T-helper 17 cell (primary cell): ENCODE measurements around the gene CSKMT. TPM values are rescaled to one million over a fixed set of nuclear protein-coding genes. Genes with fewer than 3 reads are reported as not detected.
"Not testable (repeated sequence)": the region's sequence is repeated elsewhere in the genome, so short reads cannot be mapped to it uniquely, and the experiment has no call there.

Experiments
- ATAC-seq: fragments of 150-1000 bp; cut with Tn5 transposase; 2 replicates; pipeline ENCODE4 v1.10.0; 2021; ENCODE audit warnings: mild to moderate bottlenecking, moderate library complexity
- DNase-seq, 3 donors: peaks; one replicate each; pipeline versions ENCODE4 v3.0.0 to v3.0.0-alpha.2; 2020 to 2021
- H3K9me3 ChIP-seq: one replicate; pipeline ENCODE4 v1.7.0; 2013; ENCODE audit warnings: low read length, mild to moderate bottlenecking; ENCODE audit not compliant: control insufficient read depth, poor library complexity, severe bottlenecking
- H3K27ac Mint-ChIP-seq: one replicate; pipeline ENCODE4 v1.8.0; 2022; ENCODE audit warnings: mild to moderate bottlenecking, moderate library complexity, mixed read lengths
- H3K27me3 Mint-ChIP-seq: one replicate; pipeline ENCODE4 v1.8.0; 2022; ENCODE audit warnings: mixed read lengths
- H3K36me3 Mint-ChIP-seq: one replicate; pipeline ENCODE4 v1.8.0; 2022; ENCODE audit warnings: low read depth, mixed read lengths
- H3K4me1 Mint-ChIP-seq: one replicate; pipeline ENCODE4 v1.8.0; 2022; ENCODE audit warnings: mild to moderate bottlenecking, mixed read lengths
- H3K4me3 Mint-ChIP-seq: one replicate; pipeline ENCODE4 v1.8.0; 2022; ENCODE audit warnings: mild to moderate bottlenecking, moderate library complexity, mixed read lengths
- total RNA-seq, 4 donors: library from RNA in 2 of 4; stranded (reverse) in 2 of 4; gene quantifications; one replicate each; pipeline ENCODE4 v1.2.3 and lab custom pipeline; 2022 to 2026

Gene CSKMT
- total RNA-seq, 2 donors from 2014 or later = 8.0 to 15.9 TPM

- Mint-ChIP-seq H3K4me3 (no peak overlapping the region), H3K27me3 (no peaks in the 10 kb centered on the region), H3K36me3 (peaks cover 3% of the 10 kb centered on the region), H3K4me1 (peaks cover 4% of the 10 kb centered on the region), H3K27ac (no peak overlapping the region)
- ATAC-seq (no peak), DNase-seq (no peak)
- H3K9me3 ChIP-seq = no peaks in the 10 kb centered on the region
Measured at GRCh38 chr11:62687508-62688396, 22.6 kb downstream of the CSKMT start.

- Mint-ChIP-seq H3K4me1 (peaks cover 4% of the 10 kb centered on the region), H3K36me3 (peaks cover 3% of the 10 kb centered on the region), H3K4me3 (no peak overlapping the region), H3K27ac (no peak overlapping the region), H3K27me3 (no peaks in the 10 kb centered on the region)
- no peaks in the 10 kb centered on the region for H3K9me3 ChIP-seq
- DNase-seq = no peak
- no peak for ATAC-seq
Measured at GRCh38 chr11:62688491-62688890, 23.4 kb downstream of the CSKMT start.

- DNase-seq (no peak), ATAC-seq (no peak)
- no peaks in the 10 kb centered on the region for H3K9me3 ChIP-seq
- no peaks in the 10 kb centered on the region for H3K27me3 Mint-ChIP-seq
- no peak within 1 kb of the TSS for H3K27ac Mint-ChIP-seq
- H3K36me3 Mint-ChIP-seq = peaks cover 3% of the 10 kb centered on the region
- peaks cover 4% of the 10 kb centered on the region for H3K4me1 Mint-ChIP-seq
- no peak within 1 kb of the TSS for H3K4me3 Mint-ChIP-seq
Measured at GRCh38 chr11:62689421-62690183, 24.5 kb downstream of the CSKMT start, which contains the start of gene LRRN4CL. TSS of gene LRRN4CL (minus strand) at chr11:62689530. CDS start at chr11:62688508, 1,022 bp downstream.

GRCh38 chr11:62693624-62694023 lies 28.5 kb downstream of the CSKMT start:
- not testable (repeated sequence) for H3K27ac Mint-ChIP-seq, H3K9me3 ChIP-seq, H3K27me3 Mint-ChIP-seq, H3K4me1 Mint-ChIP-seq, DNase-seq, ATAC-seq, H3K4me3 Mint-ChIP-seq, H3K36me3 Mint-ChIP-seq

- no peak overlapping the region for H3K4me3 Mint-ChIP-seq
- ATAC-seq (peak; percentile 84), DNase-seq (peak; percentile 59 to 70 (median 61))
- no peaks in the 10 kb centered on the region for H3K27me3 Mint-ChIP-seq
- H3K27ac Mint-ChIP-seq = no peak overlapping the region
- peaks cover 7% of the 10 kb centered on the region for H3K4me1 Mint-ChIP-seq
- no peaks in the 10 kb centered on the region for H3K9me3 ChIP-seq
- peaks cover 3% of the 10 kb centered on the region for H3K36me3 Mint-ChIP-seq
Measured at GRCh38 chr11:62694455-62695167, 29.5 kb downstream of the CSKMT start.

- H3K27ac Mint-ChIP-seq = no peak overlapping the region
- ATAC-seq = no peak
- H3K9me3 ChIP-seq = no peaks in the 10 kb centered on the region
- H3K36me3 Mint-ChIP-seq = no peaks in the 10 kb centered on the region
- H3K4me1 Mint-ChIP-seq = peaks cover 13% of the 10 kb centered on the region
- no peaks in the 10 kb centered on the region for H3K27me3 Mint-ChIP-seq
- no peak for DNase-seq
- H3K4me3 Mint-ChIP-seq = no peak overlapping the region
Measured at GRCh38 chr11:62702246-62702645, 37.1 kb downstream of the CSKMT start.

GRCh38 chr11:62703921-62704320 lies 38.8 kb downstream of the CSKMT start:
- not testable (repeated sequence) for ATAC-seq, H3K36me3 Mint-ChIP-seq, H3K9me3 ChIP-seq, H3K27me3 Mint-ChIP-seq, DNase-seq
- Mint-ChIP-seq H3K4me3 (peak overlapping the region; percentile 19), H3K4me1 (peaks cover 21% of the 10 kb centered on the region), H3K27ac (peak overlapping the region; percentile 39)

GRCh38 chr11:62705413-62705812 lies 40.3 kb downstream of the CSKMT start:
- Mint-ChIP-seq H3K4me1 (peaks cover 29% of the 10 kb centered on the region), H3K4me3 (peak overlapping the region; percentile 97), H3K27me3 (no peaks in the 10 kb centered on the region), H3K27ac (peak overlapping the region; percentile 88), H3K36me3 (no peaks in the 10 kb centered on the region)
- DNase-seq (no peak), ATAC-seq (no peak)
- no peaks in the 10 kb centered on the region for H3K9me3 ChIP-seq

GRCh38 chr11:62705880-62706849 lies 41.1 kb downstream of the CSKMT start:
- H3K36me3 Mint-ChIP-seq = no peaks in the 10 kb centered on the region
- H3K9me3 ChIP-seq = no peaks in the 10 kb centered on the region
- ATAC-seq (peak; percentile 70), DNase-seq (peak; percentile 91 to 96 (median 95))
- peaks cover 29% of the 10 kb centered on the region for H3K4me1 Mint-ChIP-seq
- peak overlapping the region; percentile 88 for H3K27ac Mint-ChIP-seq
- peak overlapping the region; percentile 97 for H3K4me3 Mint-ChIP-seq
- H3K27me3 Mint-ChIP-seq = no peaks in the 10 kb centered on the region

- no peak overlapping the region for H3K27ac Mint-ChIP-seq
- no peaks in the 10 kb centered on the region for H3K36me3 Mint-ChIP-seq
- H3K4me3 Mint-ChIP-seq = peak overlapping the region; percentile 97
- H3K27me3 Mint-ChIP-seq = no peaks in the 10 kb centered on the region
- ATAC-seq (no peak), DNase-seq (no peak)
- no peaks in the 10 kb centered on the region for H3K9me3 ChIP-seq
- peaks cover 29% of the 10 kb centered on the region for H3K4me1 Mint-ChIP-seq
Measured at GRCh38 chr11:62706850-62707247, 41.7 kb downstream of the CSKMT start.

- ATAC-seq (no peak), DNase-seq (no peak)
- peak within 1 kb of the TSS; percentile 97 for H3K4me3 Mint-ChIP-seq
- no peaks in the 10 kb centered on the region for H3K9me3 ChIP-seq
- no peaks in the 10 kb centered on the region for H3K27me3 Mint-ChIP-seq
- H3K27ac Mint-ChIP-seq = peak within 1 kb of the TSS; percentile 100
- peaks cover 29% of the 10 kb centered on the region for H3K4me1 Mint-ChIP-seq
- no peaks in the 10 kb centered on the region for H3K36me3 Mint-ChIP-seq
Measured at GRCh38 chr11:62707277-62707861, 42.3 kb downstream of the CSKMT start, which contains the start of the genes BSCL2 and GNG3. TSS of gene BSCL2 (minus strand) at chr11:62707424. CDS start at chr11:62707195, 229 bp downstream. TSS of gene GNG3 (plus strand) at chr11:62707676. CDS start at chr11:62708296, 620 bp downstream.

GRCh38 chr11:62708392-62708791 lies 43.3 kb downstream of the CSKMT start:
- Mint-ChIP-seq H3K4me1 (peaks cover 35% of the 10 kb centered on the region), H3K36me3 (no peaks in the 10 kb centered on the region), H3K27ac (peak overlapping the region; percentile 100), H3K27me3 (no peaks in the 10 kb centered on the region), H3K4me3 (peak overlapping the region; percentile 97)
- DNase-seq (no peak), ATAC-seq (no peak)
- no peaks in the 10 kb centered on the region for H3K9me3 ChIP-seq
